ENCODE results near the gene MAGEE1. TPM values are rescaled to one million over a fixed set of nuclear protein-coding genes. Genes with fewer than 3 reads are reported as not detected.

The MAGEE1 gene, protein sequence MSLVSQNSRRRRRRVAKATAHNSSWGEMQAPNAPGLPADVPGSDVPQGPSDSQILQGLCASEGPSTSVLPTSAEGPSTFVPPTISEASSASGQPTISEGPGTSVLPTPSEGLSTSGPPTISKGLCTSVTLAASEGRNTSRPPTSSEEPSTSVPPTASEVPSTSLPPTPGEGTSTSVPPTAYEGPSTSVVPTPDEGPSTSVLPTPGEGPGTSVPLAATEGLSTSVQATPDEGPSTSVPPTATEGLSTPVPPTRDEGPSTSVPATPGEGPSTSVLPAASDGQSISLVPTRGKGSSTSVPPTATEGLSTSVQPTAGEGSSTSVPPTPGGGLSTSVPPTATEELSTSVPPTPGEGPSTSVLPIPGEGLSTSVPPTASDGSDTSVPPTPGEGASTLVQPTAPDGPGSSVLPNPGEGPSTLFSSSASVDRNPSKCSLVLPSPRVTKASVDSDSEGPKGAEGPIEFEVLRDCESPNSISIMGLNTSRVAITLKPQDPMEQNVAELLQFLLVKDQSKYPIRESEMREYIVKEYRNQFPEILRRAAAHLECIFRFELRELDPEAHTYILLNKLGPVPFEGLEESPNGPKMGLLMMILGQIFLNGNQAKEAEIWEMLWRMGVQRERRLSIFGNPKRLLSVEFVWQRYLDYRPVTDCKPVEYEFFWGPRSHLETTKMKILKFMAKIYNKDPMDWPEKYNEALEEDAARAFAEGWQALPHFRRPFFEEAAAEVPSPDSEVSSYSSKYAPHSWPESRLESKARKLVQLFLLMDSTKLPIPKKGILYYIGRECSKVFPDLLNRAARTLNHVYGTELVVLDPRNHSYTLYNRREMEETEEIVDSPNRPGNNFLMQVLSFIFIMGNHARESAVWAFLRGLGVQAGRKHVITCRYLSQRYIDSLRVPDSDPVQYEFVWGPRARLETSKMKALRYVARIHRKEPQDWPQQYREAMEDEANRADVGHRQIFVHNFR
- 1 to 10 TPM; 1.6 to 5.3 (median 2.8) TPM for total RNA-seq

DNA sequence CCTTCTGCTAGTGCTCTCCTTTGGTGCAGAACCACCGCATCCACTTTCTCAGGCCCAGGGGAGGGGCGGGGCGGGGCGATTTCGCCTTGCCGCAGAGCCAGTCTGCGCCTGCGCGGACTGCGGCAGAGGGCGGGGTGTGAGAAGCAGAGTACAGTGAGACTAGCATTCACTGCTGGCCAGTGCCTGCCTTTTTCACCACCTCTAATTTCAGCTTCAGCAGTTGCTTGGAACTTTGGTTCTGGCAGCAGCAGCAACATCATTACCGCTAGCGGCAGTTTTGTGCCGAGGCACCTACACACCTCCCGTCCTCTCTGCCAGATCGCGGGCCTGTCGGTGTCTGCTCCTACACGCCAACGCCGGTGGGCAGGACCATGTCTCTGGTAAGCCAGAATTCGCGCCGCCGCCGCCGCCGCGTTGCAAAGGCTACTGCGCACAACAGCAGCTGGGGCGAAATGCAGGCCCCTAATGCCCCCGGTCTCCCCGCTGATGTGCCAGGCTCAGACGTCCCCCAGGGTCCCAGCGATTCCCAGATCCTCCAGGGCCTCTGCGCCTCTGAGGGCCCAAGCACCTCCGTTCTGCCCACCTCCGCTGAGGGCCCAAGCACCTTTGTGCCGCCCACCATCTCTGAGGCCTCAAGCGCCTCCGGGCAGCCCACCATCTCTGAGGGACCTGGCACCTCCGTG is at the start of gene MAGEE1:
TSS of gene MAGEE1 (plus strand) at position 151 of the 683 bp plus-strand sequence. CDS start at position 372, 221 bp downstream.
- peak within 1 kb of the TSS in 3 of 4 donors; percentile 53 to 76 (median 64) for H3K27ac ChIP-seq
- peak within 1 kb of the TSS; percentile 41 to 69 for H3K4me3 ChIP-seq
- no peaks in the 10 kb centered on the region for H3K27me3 ChIP-seq
- TF ChIP-seq POLR2A (IDR thresholded peaks at IDR 0.05) (no peak), EP300 (IDR thresholded peaks at IDR 0.05) (no peak), POLR2AphosphoS5 (IDR thresholded peaks at IDR 0.05) (peak; percentile 32)
- no peaks in the 10 kb centered on the region for H3K36me3 ChIP-seq
- peak; percentile 89 for ATAC-seq
- H3K4me1 ChIP-seq, result peaks cover 0 to 13% (median 0%) of the 10 kb centered on the region in 3 donors
- H3K9me3 ChIP-seq, result no peaks in the 10 kb centered on the region
- no CpG with 5 or more reads among the region's 42 CpGs for WGBS, 2 donors (ENCODE audit: low coverage in 1 of 2)

DNA sequence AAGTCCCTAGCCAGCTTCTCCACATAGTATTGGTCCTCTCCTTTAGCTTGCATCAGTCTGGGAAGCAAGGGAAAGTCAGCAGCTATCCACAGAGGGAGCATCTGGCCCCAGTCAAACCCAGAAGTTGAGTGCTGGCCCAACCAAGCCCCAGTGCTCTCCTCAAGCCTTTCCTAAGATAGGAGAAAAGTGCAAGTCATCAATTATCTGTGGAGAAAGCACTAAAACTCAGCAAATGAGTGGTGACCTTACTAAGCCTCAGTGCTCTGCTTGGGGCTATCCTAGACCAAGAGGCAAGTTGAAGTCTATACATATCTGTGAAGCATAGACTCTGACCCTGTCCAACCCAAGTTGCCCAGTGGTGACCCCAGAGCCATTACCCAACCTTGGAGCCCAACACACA is 28.5 kb upstream of the MAGEE1 start:
- Histone ChIP-seq H3K27me3 (no peaks in the 10 kb centered on the region), H3K9me3 (no peaks in the 10 kb centered on the region), H3K4me1 (no peaks in the 10 kb centered on the region), H3K36me3 (no peaks in the 10 kb centered on the region), H3K27ac (no peak overlapping the region), H3K4me3 (no peak overlapping the region)
- ATAC-seq, result no peak
- no peak for TF ChIP-seq CTCF (IDR thresholded peaks at IDR 0.05)
- no peak for TF ChIP-seq EP300 (IDR thresholded peaks at IDR 0.05)
- no peak for TF ChIP-seq POLR2AphosphoS5 (IDR thresholded peaks at IDR 0.05)
- no peak for TF ChIP-seq POLR2A (IDR thresholded peaks at IDR 0.05)

DNA sequence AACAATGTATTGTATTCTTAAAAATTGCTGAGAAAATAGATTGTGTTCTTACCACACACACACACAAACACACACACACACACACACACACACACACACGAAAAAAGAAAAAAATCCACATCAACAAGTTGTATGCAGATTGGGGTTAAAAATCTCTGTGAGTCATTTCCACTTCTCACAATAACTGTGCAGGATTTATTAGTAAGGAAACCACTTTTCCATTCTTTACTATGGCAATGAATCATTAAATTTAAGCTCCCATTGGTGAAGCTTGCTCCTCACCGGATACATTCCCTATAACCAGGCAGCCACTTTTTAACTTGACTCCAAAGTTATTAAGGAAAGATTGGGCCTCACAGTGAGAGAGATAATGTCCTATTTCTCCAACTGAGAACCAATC is 19.7 kb upstream of the MAGEE1 start:
- Histone ChIP-seq H3K4me3 (no peak overlapping the region), H3K36me3 (no peaks in the 10 kb centered on the region), H3K9me3 (no peaks in the 10 kb centered on the region), H3K4me1 (no peaks in the 10 kb centered on the region), H3K27ac (no peak overlapping the region), H3K27me3 (no peaks in the 10 kb centered on the region)
- WGBS, 2 donors (ENCODE audit: low coverage in 1 of 2), result 40 to 76% methylated on average over 2 of the region's 2 CpGs
- no peak for ATAC-seq
- TF ChIP-seq POLR2AphosphoS5 (IDR thresholded peaks at IDR 0.05) (no peak), EP300 (IDR thresholded peaks at IDR 0.05) (no peak), CTCF (IDR thresholded peaks at IDR 0.05) (no peak), POLR2A (IDR thresholded peaks at IDR 0.05) (no peak)

GRCh38 chrX:76420237-76420636 is 7.3 kb upstream of the MAGEE1 start:
- Histone ChIP-seq H3K9me3 (no peaks in the 10 kb centered on the region), H3K4me1 (no peaks in the 10 kb centered on the region), H3K36me3 (no peaks in the 10 kb centered on the region), H3K27ac (no peak overlapping the region), H3K4me3 (no peak overlapping the region), H3K27me3 (no peaks in the 10 kb centered on the region)
- ATAC-seq, result no peak
- WGBS, 2 donors (ENCODE audit: low coverage in 1 of 2), result 100% methylated on average over 1 of the region's 1 CpG
- TF ChIP-seq POLR2AphosphoS5 (IDR thresholded peaks at IDR 0.05), result no peak
- TF ChIP-seq POLR2A (IDR thresholded peaks at IDR 0.05), result no peak
- no peak for TF ChIP-seq EP300 (IDR thresholded peaks at IDR 0.05)
- TF ChIP-seq CTCF (IDR thresholded peaks at IDR 0.05), result no peak
